ENCODE measurements around the gene ENTPD8. TPM values are rescaled to one million over a fixed set of nuclear protein-coding genes. Genes with fewer than 3 reads are reported as not detected.

ENTPD8 gene
- total and polyA plus RNA-seq, 2 donors (not counting 3 experiments of a cell fraction or from before 2014, with no cell fraction given) = 0.44 to 0.51 TPM

GRCh38 chr9:137406085-137406760 lies 34.9 kb downstream of the ENTPD8 start:
- CTCF ChIA-PET = interaction anchor here (0.6 to 1.8 kb wide), 6 partner anchors 87 to 119 kb away, joined by 3 to 5 read pairs (median 3); no protein-coding TSS in a partner anchor
- peak; percentile 72 for FAIRE-seq
- intact Hi-C loops (cut with micrococcal nuclease) = loop anchor here (2.0 kb wide), 1 partner anchor 51 kb away; no protein-coding TSS in a partner anchor

More at GRCh38 chr9:137406085-137406760, 34.9 kb downstream of the ENTPD8 start:
- no peaks in the 10 kb centered on the region for H3K36me3 ChIP-seq (ENCODE audit: control insufficient read depth in 2 of 2, extremely low read depth in 1 of 2, insufficient read depth in 2 of 2, low read length in 2 of 2)
- H4K20me1 ChIP-seq (replicated peaks; ENCODE audit: control insufficient read depth, extremely low read depth, insufficient read depth, low read length) = no peaks in the 10 kb centered on the region
- H3K79me2 ChIP-seq (ENCODE audit: control insufficient read depth, insufficient read depth, low read length) = no peaks in the 10 kb centered on the region
- no peak for DNase-seq (ENCODE audit: low read depth, low spot score)
- no peak overlapping the region for H3K9ac ChIP-seq (replicated peaks; ENCODE audit: extremely low read depth, insufficient read depth, low read length)
- peaks cover 18% of the 10 kb centered on the region for H3K4me1 ChIP-seq (ENCODE audit: control insufficient read depth, extremely low read depth, insufficient read depth, low read length)
- no peak overlapping the region for H3K4me2 ChIP-seq (ENCODE audit: insufficient read depth, low read length)
- POLR2A ChIA-PET = no interaction called here
- TF ChIP-seq JUN (IDR thresholded peaks at IDR 0.05; ENCODE audit: borderline replicate concordance, insufficient read depth, insufficient read length, low read depth) (no peak), EZH2 (IDR thresholded peaks at IDR 0.05; ENCODE audit: borderline replicate concordance, low read depth, low read length, severe bottlenecking) (no peak), MAX (IDR thresholded peaks at IDR 0.05; ENCODE audit: insufficient read depth, insufficient read length) (no peak), GATA2 (IDR thresholded peaks at IDR 0.05; ENCODE audit: insufficient read depth, insufficient read length, low read depth, low read length) (no peak), FOS (IDR thresholded peaks at IDR 0.05; ENCODE audit: borderline replicate concordance, insufficient read depth, low read length) (no peak), MYC (IDR thresholded peaks at IDR 0.05; ENCODE audit: low read depth, low read length) (no peak), POLR2AphosphoS5 (IDR thresholded peaks at IDR 0.05; ENCODE audit: insufficient read depth, low read depth, low read length) (no peak), CTCF (IDR thresholded peaks at IDR 0.05; ENCODE audit: extremely low read depth in 1 of 2, insufficient read depth in 1 of 2, low read depth in 1 of 2, low read length in 2 of 2) (no peak), POLR2A (IDR thresholded peaks at IDR 0.05; ENCODE audit: low read depth, low read length) (no peak)
- no peaks in the 10 kb centered on the region for H3K27me3 ChIP-seq (ENCODE audit: control insufficient read depth in 2 of 2, insufficient read depth in 2 of 2, low read length in 2 of 2)
- H3K9me3 ChIP-seq (replicated peaks; ENCODE audit: control insufficient read depth, insufficient read depth, low read length) = no peaks in the 10 kb centered on the region
- no peak overlapping the region for H2AFZ ChIP-seq (ENCODE audit: low read depth, low read length)
- no TSS peak for BruUV-seq (replicated peaks)
- H3K9me1 ChIP-seq (replicated peaks; ENCODE audit: control insufficient read depth, extremely low read depth, insufficient read depth, low read length) = no peaks in the 10 kb centered on the region
- dilution Hi-C loops (cut with MboI; ENCODE audit: extremely low pct_ligation_motif_present, low sequenced_read_pairs) = no loop called here
- peak overlapping the region in 1 of 3 experiments; percentile 17 for H3K4me3 ChIP-seq (replicated peaks in 1 of 3; ENCODE audit: insufficient read depth in 1 of 3, low read depth in 1 of 3, low read length in 3 of 3)
- no peak overlapping the region for H3K27ac ChIP-seq (ENCODE audit: insufficient read depth, low read depth, low read length)

Measured in endothelial cell of umbilical vein (primary cell).